ENCODE data around the gene COA3. TPM values are rescaled to one million over a fixed set of nuclear protein-coding genes. Genes with fewer than 3 reads are reported as not detected.

Gene COA3
- total and polyA plus RNA-seq, 12 donors, result 55.6 to 231 (median 87.0) TPM

GRCh38 chr17:42791948-42792347 is 6.6 kb downstream of the COA3 start:
- Histone ChIP-seq H3K27me3 (peaks cover 2% of the 10 kb centered on the region), H3K9me3 (replicated peaks in 1 of 3) (no peaks in the 10 kb centered on the region), H3K27ac (no peak overlapping the region), H3K4me3 (no peak overlapping the region), H3K36me3 (replicated peaks in 1 of 2) (no peaks in the 10 kb centered on the region), H3K4me1 (replicated peaks in 1 of 2) (peaks cover 0 to 2% of the 10 kb centered on the region in 2 donors)
- intact Hi-C loops (cut with DNase I), result no loop called here
- TF ChIP-seq CTCF (IDR thresholded peaks at IDR 0.05), result no peak
- no peak for TF ChIP-seq POLR2A (IDR thresholded peaks at IDR 0.05)
- no peak for DNase-seq
- 72 to 77% (median 74%) methylated on average over 2 of the region's 2 CpGs for WGBS, 4 donors

GRCh38 chr17:42787266-42787665 is 11.2 kb downstream of the COA3 start:
- peaks cover 0 to 5% of the 10 kb centered on the region in 2 donors for H3K4me1 ChIP-seq (replicated peaks in 1 of 2)
- intact Hi-C loops (cut with DNase I), result no loop called here
- DNase-seq, result no peak
- no peak overlapping the region for H3K27ac ChIP-seq
- WGBS, 4 donors, result 66 to 90% (median 82%) methylated on average over 8 to 11 of the region's 11 CpGs
- no peaks in the 10 kb centered on the region for H3K36me3 ChIP-seq (replicated peaks in 1 of 2)
- TF ChIP-seq POLR2A (IDR thresholded peaks at IDR 0.05) (no peak), CTCF (IDR thresholded peaks at IDR 0.05) (no peak)
- no peak overlapping the region for H3K4me3 ChIP-seq
- no peaks in the 10 kb centered on the region for H3K9me3 ChIP-seq (replicated peaks in 1 of 3)
- peaks cover 40% of the 10 kb centered on the region for H3K27me3 ChIP-seq

- H3K27me3 ChIP-seq, result peaks cover 59% of the 10 kb centered on the region
- intact Hi-C loops (cut with DNase I), result no loop called here
- 14 to 27% (median 18%) methylated on average over 23 to 52 of the region's 52 CpGs for WGBS, 4 donors
Observed at GRCh38 chr17:42784811-42785592, 13.5 kb downstream of the COA3 start.

GRCh38 chr17:42784409-42784808 is 14.1 kb downstream of the COA3 start:
- H3K27me3 ChIP-seq, result peaks cover 59% of the 10 kb centered on the region
- intact Hi-C loops (cut with DNase I), result no loop called here
- no peak for DNase-seq

More at GRCh38 chr17:42784811-42785592, 13.5 kb downstream of the COA3 start:
- DNase-seq, result no peak
- no peaks in the 10 kb centered on the region for H3K36me3 ChIP-seq (replicated peaks in 1 of 2)
- peaks cover 0 to 15% of the 10 kb centered on the region in 2 donors for H3K4me1 ChIP-seq (replicated peaks in 1 of 2)
- no peak overlapping the region for H3K27ac ChIP-seq
- no peak for TF ChIP-seq POLR2A (IDR thresholded peaks at IDR 0.05)
- no peak for TF ChIP-seq CTCF (IDR thresholded peaks at IDR 0.05)
- no peaks in the 10 kb centered on the region for H3K9me3 ChIP-seq (replicated peaks in 1 of 3)
- H3K4me3 ChIP-seq, result no peak overlapping the region

More at GRCh38 chr17:42784409-42784808, 14.1 kb downstream of the COA3 start:
- Histone ChIP-seq H3K36me3 (replicated peaks in 1 of 2) (peaks cover 0 to 4% of the 10 kb centered on the region in 2 donors), H3K27ac (no peak overlapping the region), H3K4me3 (no peak overlapping the region), H3K4me1 (replicated peaks in 1 of 2) (peaks cover 0 to 16% of the 10 kb centered on the region in 2 donors), H3K9me3 (replicated peaks in 1 of 3) (no peaks in the 10 kb centered on the region)
- no peak for TF ChIP-seq CTCF (IDR thresholded peaks at IDR 0.05)
- no peak for TF ChIP-seq POLR2A (IDR thresholded peaks at IDR 0.05)
- WGBS, 4 donors, result 9 to 20% (median 16%) methylated on average over 23 to 25 of the region's 25 CpGs

All from adrenal gland (tissue), 12 donors.